Neutrophil (primary cell): Measurements from ENCODE around the gene EML6.

ENCODE experiments used
- H3K27ac ChIP-seq: fragments of 200-600 bp; sonication (generic); 2 replicates; pipeline ENCODE4 v1.5.1; 2016; ENCODE audit warnings: mild to moderate bottlenecking, moderate library complexity
- H3K27me3 ChIP-seq: fragments of 200-600 bp; sonication (generic); 2 replicates; pipeline ENCODE4 v1.6.0; 2016; ENCODE audit warnings: mild to moderate bottlenecking
- H3K36me3 ChIP-seq: fragments of 200-600 bp; sonication (generic); 2 replicates; pipeline ENCODE4 v1.5.1; 2017
- H3K4me1 ChIP-seq, 2 experiments: fragments of 200-600 bp in 1 of 2; sonication (generic) in 1 of 2; 1 replicate in 1 of 2; 2 replicates in 1 of 2; pipeline versions ENCODE4 v1.5.1 to v1.6.1; 2013 to 2016; ENCODE audit warnings: low read depth in 1 of 2, low read length in 1 of 2, mild to moderate bottlenecking in 1 of 2, moderate library complexity in 1 of 2; ENCODE audit not compliant: control insufficient read depth in 1 of 2, insufficient read depth in 1 of 2
- H3K4me3 ChIP-seq, 2 experiments: fragments of 200-600 bp in 1 of 2; sonication (generic) in 1 of 2; 1 replicate in 1 of 2; 2 replicates in 1 of 2; pipeline ENCODE4 v1.5.1; 2013 to 2016; ENCODE audit warnings: low read depth in 1 of 2, low read length in 1 of 2, mild to moderate bottlenecking in 1 of 2, moderate library complexity in 1 of 2
- H3K9me3 ChIP-seq: fragments of 200-600 bp; sonication (generic); 2 replicates; pipeline ENCODE4 v1.5.1; 2016
- TF ChIP-seq, protein P1 (sequence below): fragments of 200-600 bp; sonication (generic); IDR thresholded peaks from 2 replicates; pipeline ENCODE4 v1.5.1; 2016; ENCODE audit warnings: antibody characterized with exemption

EML6 gene

GRCh38 chr2:54725343-54726099 is 2.1 kb downstream of the EML6 start:
- Histone ChIP-seq H3K27me3 (peaks cover 73% of the 10 kb centered on the region), H3K4me1 (peaks cover 16 to 22% of the 10 kb centered on the region in 2 experiments), H3K36me3 (no peaks in the 10 kb centered on the region), H3K27ac (no peak overlapping the region), H3K9me3 (no peaks in the 10 kb centered on the region), H3K4me3 (no peak overlapping the region)
- TF ChIP-seq, protein P1, sequence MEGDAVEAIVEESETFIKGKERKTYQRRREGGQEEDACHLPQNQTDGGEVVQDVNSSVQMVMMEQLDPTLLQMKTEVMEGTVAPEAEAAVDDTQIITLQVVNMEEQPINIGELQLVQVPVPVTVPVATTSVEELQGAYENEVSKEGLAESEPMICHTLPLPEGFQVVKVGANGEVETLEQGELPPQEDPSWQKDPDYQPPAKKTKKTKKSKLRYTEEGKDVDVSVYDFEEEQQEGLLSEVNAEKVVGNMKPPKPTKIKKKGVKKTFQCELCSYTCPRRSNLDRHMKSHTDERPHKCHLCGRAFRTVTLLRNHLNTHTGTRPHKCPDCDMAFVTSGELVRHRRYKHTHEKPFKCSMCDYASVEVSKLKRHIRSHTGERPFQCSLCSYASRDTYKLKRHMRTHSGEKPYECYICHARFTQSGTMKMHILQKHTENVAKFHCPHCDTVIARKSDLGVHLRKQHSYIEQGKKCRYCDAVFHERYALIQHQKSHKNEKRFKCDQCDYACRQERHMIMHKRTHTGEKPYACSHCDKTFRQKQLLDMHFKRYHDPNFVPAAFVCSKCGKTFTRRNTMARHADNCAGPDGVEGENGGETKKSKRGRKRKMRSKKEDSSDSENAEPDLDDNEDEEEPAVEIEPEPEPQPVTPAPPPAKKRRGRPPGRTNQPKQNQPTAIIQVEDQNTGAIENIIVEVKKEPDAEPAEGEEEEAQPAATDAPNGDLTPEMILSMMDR: no peak

GRCh38 chr2:54726431-54726830 is 3.0 kb downstream of the EML6 start:
- Histone ChIP-seq H3K9me3 (no peaks in the 10 kb centered on the region), H3K4me1 (peaks cover 16 to 22% of the 10 kb centered on the region in 2 experiments)
- TF ChIP-seq, protein P1: no peak

DNA sequence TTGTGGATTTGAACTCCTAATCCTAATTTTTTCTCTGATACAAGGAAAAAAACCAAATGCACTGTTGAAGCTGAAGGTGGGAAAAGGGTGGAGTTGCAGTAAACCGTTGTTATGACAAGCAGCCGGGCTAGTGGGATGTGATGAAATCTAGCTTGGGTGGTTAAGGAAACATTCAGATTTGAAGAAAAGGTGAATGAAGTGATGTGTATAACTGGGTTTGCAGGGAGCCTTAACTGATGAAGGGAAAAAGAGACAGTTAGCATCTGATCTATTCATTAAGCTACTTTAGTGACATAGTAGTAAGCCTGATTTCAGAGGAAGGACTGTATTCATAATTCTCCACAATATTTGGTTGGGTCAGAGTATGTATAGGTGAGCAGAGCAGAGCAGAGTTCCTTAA is 3.5 kb downstream of the EML6 start:
- H3K36me3 ChIP-seq: no peaks in the 10 kb centered on the region

More at GRCh38 chr2:54726431-54726830, 3.0 kb downstream of the EML6 start:
- H3K27me3 ChIP-seq: peaks cover 73% of the 10 kb centered on the region
- no peak overlapping the region for H3K4me3 ChIP-seq
- H3K27ac ChIP-seq: no peak overlapping the region
- no peaks in the 10 kb centered on the region for H3K36me3 ChIP-seq

DNA sequence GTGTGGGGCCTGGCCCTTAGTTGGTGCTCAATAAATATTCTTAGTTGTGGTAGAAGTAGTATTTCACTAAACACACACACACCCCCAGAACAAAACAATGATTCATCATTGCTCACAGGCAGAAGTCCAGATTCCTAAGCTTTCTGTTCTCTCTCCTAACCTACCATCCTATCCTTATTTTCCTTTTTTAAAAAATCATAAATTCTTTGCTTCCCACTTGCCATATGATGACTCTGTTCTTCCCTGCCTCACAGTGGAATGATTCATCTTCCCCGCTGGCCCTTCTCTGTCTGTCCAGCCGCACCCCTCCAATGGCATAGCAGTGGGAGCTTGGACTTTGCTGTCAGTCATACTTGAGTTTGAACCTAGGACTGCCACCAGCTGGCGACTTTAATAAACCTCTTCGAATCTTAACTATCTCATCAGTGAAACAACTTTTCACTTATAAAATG is 5.2 kb downstream of the EML6 start:
- H3K9me3 ChIP-seq: no peaks in the 10 kb centered on the region
- peaks cover 9 to 16% of the 10 kb centered on the region in 2 experiments for H3K4me1 ChIP-seq
- TF ChIP-seq, protein P1: no peak
- peaks cover 65% of the 10 kb centered on the region for H3K27me3 ChIP-seq
- no peak overlapping the region for H3K27ac ChIP-seq
- H3K4me3 ChIP-seq: no peak overlapping the region
- H3K36me3 ChIP-seq: no peaks in the 10 kb centered on the region

More for the DNA sequence above, 3.5 kb downstream of the EML6 start:
- TF ChIP-seq, protein P1: no peak
- Histone ChIP-seq H3K27me3 (peaks cover 75% of the 10 kb centered on the region), H3K27ac (no peak overlapping the region), H3K4me3 (no peak overlapping the region), H3K9me3 (no peaks in the 10 kb centered on the region), H3K4me1 (peaks cover 16 to 22% of the 10 kb centered on the region in 2 experiments)

DNA sequence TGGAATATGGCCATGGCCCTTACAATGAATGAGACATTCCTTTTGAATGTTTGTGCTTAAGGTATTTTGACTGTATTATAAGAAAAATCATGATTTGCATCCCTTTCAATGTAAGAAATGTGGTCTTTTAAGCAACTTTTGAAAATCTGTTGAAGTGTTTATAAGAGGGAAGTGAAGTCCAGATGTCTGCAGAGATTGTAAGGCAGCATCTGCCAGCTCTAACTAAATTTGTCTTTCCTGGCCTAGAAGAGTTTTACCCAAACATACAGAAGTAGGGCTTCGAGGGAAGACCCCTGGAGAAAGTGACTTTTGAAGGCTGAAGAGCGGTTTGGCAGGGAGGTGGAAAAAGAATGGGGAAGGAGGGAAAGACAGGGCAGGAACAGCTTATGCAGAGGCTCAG is 12.2 kb downstream of the EML6 start:
- TF ChIP-seq, protein P1: no peak
- Histone ChIP-seq H3K27ac (no peak overlapping the region), H3K9me3 (no peaks in the 10 kb centered on the region), H3K4me3 (no peak overlapping the region), H3K27me3 (peaks cover 23% of the 10 kb centered on the region), H3K36me3 (no peaks in the 10 kb centered on the region), H3K4me1 (no peaks in the 10 kb centered on the region)
